Osteoblast (primary cell): ENCODE data around the gene HS3ST6. TPM values are rescaled to one million over a fixed set of nuclear protein-coding genes. Genes with fewer than 3 reads are reported as not detected.

ENCODE experiments used
- DNase-seq: peaks from one replicate; pipeline ENCODE4 v3.0.0; 2011; ENCODE audit warnings: low spot score, mixed read lengths; ENCODE audit not compliant: insufficient read length; ENCODE audit errors: missing footprints
- H2AFZ ChIP-seq: 2 replicates; pipeline ENCODE4 v1.6.0; 2011; ENCODE audit warnings: mild to moderate bottlenecking, low read length
- H3K27ac ChIP-seq: 2 replicates; pipeline ENCODE4 v1.5.1; 2011; ENCODE audit warnings: mild to moderate bottlenecking, low read depth, low read length, moderate library complexity
- H3K27me3 ChIP-seq: 2 replicates; pipeline ENCODE4 v1.6.0; 2012; ENCODE audit warnings: mild to moderate bottlenecking, control low read depth, inconsistent platforms, low read length, moderate library complexity; ENCODE audit not compliant: insufficient read depth
- H3K36me3 ChIP-seq: 2 replicates; pipeline ENCODE4 v1.5.1; 2011; ENCODE audit warnings: mild to moderate bottlenecking, low read length, control low read depth, moderate library complexity; ENCODE audit not compliant: insufficient read depth
- H3K4me1 ChIP-seq: 2 replicates; pipeline ENCODE4 v1.5.1; 2011; ENCODE audit warnings: mild to moderate bottlenecking, low read length, control low read depth, moderate library complexity; ENCODE audit not compliant: insufficient read depth
- H3K4me2 ChIP-seq: 2 replicates; pipeline ENCODE4 v1.6.0; 2011; ENCODE audit warnings: mild to moderate bottlenecking, low read length; ENCODE audit not compliant: insufficient read depth
- H3K4me3 ChIP-seq: fragments of 200-600 bp; sonication (generic); 3 replicates; pipeline ENCODE4 v1.5.1; 2012; ENCODE audit warnings: mild to moderate bottlenecking, low read length, inconsistent platforms; ENCODE audit not compliant: insufficient read depth
- H3K79me2 ChIP-seq: 2 replicates; pipeline ENCODE4 v1.6.0; 2012; ENCODE audit warnings: mild to moderate bottlenecking, low read length, control low read depth, inconsistent platforms; ENCODE audit not compliant: insufficient read depth
- H3K9me3 ChIP-seq: 2 replicates; pipeline ENCODE4 v1.5.1; 2011; ENCODE audit warnings: low read depth, low read length, control low read depth
- H4K20me1 ChIP-seq: 2 replicates; pipeline ENCODE4 v1.6.0; 2012; ENCODE audit warnings: mild to moderate bottlenecking, low read length, control low read depth; ENCODE audit not compliant: insufficient read depth
- small RNA-seq: library from RNA; depleted of rRNA; stranded (forward); fragments of <200 nt; gene quantifications from one replicate; pipeline ENCODE3, GENCODE V24; 2012
- total RNA-seq: library from RNA; depleted of rRNA; stranded (reverse); fragments of >200 nt; gene quantifications from 2 replicates; pipeline ENCODE4 v1.2.3, GENCODE V29; 2012
- TF ChIP-seq, protein P1 (sequence below): IDR thresholded peaks from 2 replicates; pipeline ENCODE4 v1.5.1; 2011; ENCODE audit warnings: mild to moderate bottlenecking, low read depth, low read length, moderate library complexity; ENCODE audit errors: extremely low read depth

Gene HS3ST6
- total RNA-seq, 1 donor, result not detected

DNA sequence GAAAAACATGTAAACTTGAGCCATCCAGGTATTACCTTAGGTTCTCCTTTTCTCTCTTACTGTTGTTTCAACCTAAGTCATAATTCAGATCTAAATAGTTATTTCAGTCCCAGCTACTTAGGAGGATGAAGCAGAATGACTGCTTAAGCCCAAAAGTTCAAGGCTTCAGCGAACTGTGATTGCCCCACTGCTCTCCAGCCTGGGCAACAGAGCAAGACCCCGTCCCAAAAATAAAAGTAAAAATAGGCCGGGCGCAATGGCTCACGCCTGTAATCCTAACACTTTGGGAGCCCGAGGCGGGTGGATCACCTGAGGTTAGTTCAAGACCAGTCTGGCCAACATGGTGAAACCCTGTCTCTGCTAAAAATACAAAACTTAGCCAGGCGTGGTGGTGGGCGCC is 55.8 kb downstream of the HS3ST6 start:
- Histone ChIP-seq H4K20me1 (no peaks in the 10 kb centered on the region), H3K9me3 (no peaks in the 10 kb centered on the region), H3K27me3 (peaks cover 67% of the 10 kb centered on the region), H3K79me2 (no peaks in the 10 kb centered on the region), H3K36me3 (no peaks in the 10 kb centered on the region), H3K4me3 (no peak overlapping the region), H3K4me2 (no peak overlapping the region), H3K27ac (no peak overlapping the region), H3K4me1 (no peaks in the 10 kb centered on the region), H2AFZ (no peak overlapping the region)
- no peak for DNase-seq
- TF ChIP-seq, protein P1, sequence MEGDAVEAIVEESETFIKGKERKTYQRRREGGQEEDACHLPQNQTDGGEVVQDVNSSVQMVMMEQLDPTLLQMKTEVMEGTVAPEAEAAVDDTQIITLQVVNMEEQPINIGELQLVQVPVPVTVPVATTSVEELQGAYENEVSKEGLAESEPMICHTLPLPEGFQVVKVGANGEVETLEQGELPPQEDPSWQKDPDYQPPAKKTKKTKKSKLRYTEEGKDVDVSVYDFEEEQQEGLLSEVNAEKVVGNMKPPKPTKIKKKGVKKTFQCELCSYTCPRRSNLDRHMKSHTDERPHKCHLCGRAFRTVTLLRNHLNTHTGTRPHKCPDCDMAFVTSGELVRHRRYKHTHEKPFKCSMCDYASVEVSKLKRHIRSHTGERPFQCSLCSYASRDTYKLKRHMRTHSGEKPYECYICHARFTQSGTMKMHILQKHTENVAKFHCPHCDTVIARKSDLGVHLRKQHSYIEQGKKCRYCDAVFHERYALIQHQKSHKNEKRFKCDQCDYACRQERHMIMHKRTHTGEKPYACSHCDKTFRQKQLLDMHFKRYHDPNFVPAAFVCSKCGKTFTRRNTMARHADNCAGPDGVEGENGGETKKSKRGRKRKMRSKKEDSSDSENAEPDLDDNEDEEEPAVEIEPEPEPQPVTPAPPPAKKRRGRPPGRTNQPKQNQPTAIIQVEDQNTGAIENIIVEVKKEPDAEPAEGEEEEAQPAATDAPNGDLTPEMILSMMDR, result no peak

DNA sequence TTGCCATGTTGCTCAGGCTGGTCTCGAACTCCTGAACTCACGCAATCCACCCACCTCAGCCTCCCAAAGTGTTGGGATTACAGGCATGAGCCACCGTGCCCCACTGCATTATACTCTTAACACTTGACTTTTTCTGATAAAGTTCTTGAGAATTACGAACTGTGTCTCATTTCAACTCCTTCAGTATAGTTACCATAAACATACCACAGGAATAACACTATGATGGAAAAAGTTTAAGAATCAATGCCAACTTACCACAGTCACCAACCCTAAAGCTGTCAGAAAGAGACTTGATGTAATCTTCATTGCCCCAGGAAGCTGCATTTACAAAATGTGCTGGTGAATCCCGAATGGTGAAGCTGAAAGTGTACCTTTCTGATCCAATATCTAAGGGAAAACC is 56.5 kb downstream of the HS3ST6 start:
- Histone ChIP-seq H3K9me3 (no peaks in the 10 kb centered on the region), H4K20me1 (no peaks in the 10 kb centered on the region), H3K79me2 (no peaks in the 10 kb centered on the region), H3K27ac (no peak overlapping the region), H2AFZ (no peak overlapping the region), H3K27me3 (peaks cover 72% of the 10 kb centered on the region), H3K4me3 (no peak overlapping the region), H3K36me3 (no peaks in the 10 kb centered on the region), H3K4me1 (no peaks in the 10 kb centered on the region), H3K4me2 (no peak overlapping the region)
- TF ChIP-seq, protein P1, result no peak
- DNase-seq, result no peak

Small RNA genes within 50 kb of the gene (small RNA-seq; reads per million reads assigned to genes)
- gene SNORA10, result not detected
- not detected for gene SNORA64

Other genes starting within 250 kb of the HS3ST6 start
- 22.8 and 26.2 TPM in 2 replicates for gene JPT2, start 240.1 kb downstream of the HS3ST6 start, total RNA-seq
- gene MAPK8IP3, start 212.2 kb downstream of the HS3ST6 start, total RNA-seq, result 64.1 and 71.0 TPM in 2 replicates
- gene NME3, start 146.9 kb downstream of the HS3ST6 start, total RNA-seq, result 49.2 and 55.4 TPM in 2 replicates
- gene EME2, start 145.6 kb downstream of the HS3ST6 start, total RNA-seq, result 10.0 and 16.3 TPM in 2 replicates
- gene MRPS34, start 145.3 kb downstream of the HS3ST6 start, total RNA-seq, result 40.5 and 47.1 TPM in 2 replicates
- 33.6 and 42.3 TPM in 2 replicates for gene SPSB3, start 135.8 kb downstream of the HS3ST6 start, total RNA-seq
- 45.4 and 56.1 TPM in 2 replicates for gene NUBP2, start 135.5 kb downstream of the HS3ST6 start, total RNA-seq
- gene IGFALS, start 124.7 kb downstream of the HS3ST6 start, total RNA-seq, result not detected in 2 replicates
- 28.9 and 32.9 TPM in 2 replicates for gene HAGH, start 91.6 kb downstream of the HS3ST6 start, total RNA-seq
- gene FAHD1, start 91.2 kb downstream of the HS3ST6 start, total RNA-seq, result 63.1 and 72.7 TPM in 2 replicates
- gene MEIOB, start 46.3 kb downstream of the HS3ST6 start, total RNA-seq, result not detected in 2 replicates
- gene MSRB1, start 24.8 kb upstream of the HS3ST6 start, total RNA-seq, result 16.2 and 18.1 TPM in 2 replicates
- gene RPL3L, start 36.3 kb upstream of the HS3ST6 start, total RNA-seq, result not detected in 2 replicates
- 82.8 and 109 TPM in 2 replicates for gene NDUFB10, start 41.1 kb upstream of the HS3ST6 start, total RNA-seq
- 1,815 and 2,359 TPM in 2 replicates for gene RPS2, start 46.4 kb upstream of the HS3ST6 start, total RNA-seq
- 0.36 TPM in 1 of 2 replicates, not detected in the other for gene RNF151, start 48.4 kb upstream of the HS3ST6 start, total RNA-seq
- gene TBL3, start 53.6 kb upstream of the HS3ST6 start, total RNA-seq, result 22.4 and 26.1 TPM in 2 replicates
- gene NOXO1, start 63.1 kb upstream of the HS3ST6 start, total RNA-seq, result under 0.01 and 0.29 TPM in 2 replicates
- gene GFER, start 65.8 kb upstream of the HS3ST6 start, total RNA-seq, result 8.7 and 12.1 TPM in 2 replicates
- under 0.01 and 0.59 TPM in 2 replicates for gene SYNGR3, start 71.6 kb upstream of the HS3ST6 start, total RNA-seq
- gene ZNF598, start 91.4 kb upstream of the HS3ST6 start, total RNA-seq, result 17.7 and 21.0 TPM in 2 replicates
- gene NPW, start 101.4 kb upstream of the HS3ST6 start, total RNA-seq, result not detected in 2 replicates
- 26.8 and 33.7 TPM in 2 replicates for gene NHERF2, start 108.5 kb upstream of the HS3ST6 start, total RNA-seq
- 22.8 and 24.8 TPM in 2 replicates for gene NTHL1, start 129.4 kb upstream of the HS3ST6 start, total RNA-seq
- gene TSC2, start 129.6 kb upstream of the HS3ST6 start, total RNA-seq, result 73.1 and 78.9 TPM in 2 replicates
- 139 and 180 TPM in 2 replicates for gene PKD1, start 217.5 kb upstream of the HS3ST6 start, total RNA-seq
- gene RAB26, start 230.2 kb upstream of the HS3ST6 start, total RNA-seq, result 0.36 and 0.59 TPM in 2 replicates
- gene TRAF7, start 237.4 kb upstream of the HS3ST6 start, total RNA-seq, result 49.5 and 56.1 TPM in 2 replicates